HL-60 (cell line): ENCODE measurements around the gene PTS.

Experiments used
- DNase-seq, 2 experiments: peaks; one replicate each; pipeline ENCODE4 v3.0.0-alpha.2; 2010 to 2020; ENCODE audit warnings: low read depth in 1 of 2, low spot score in 1 of 2
- H3K27ac ChIP-seq: fragments of 250-450 bp; sonication (Bioruptor Pico); replicated peaks from 2 replicates; pipeline ENCODE4 v1.5.1; 2020; ENCODE audit warnings: mild to moderate bottlenecking, moderate library complexity
- H3K27me3 ChIP-seq: fragments of 250-450 bp; sonication (Bioruptor Pico); 2 replicates; pipeline ENCODE4 v1.5.1; 2021; ENCODE audit warnings: mild to moderate bottlenecking, moderate library complexity; ENCODE audit not compliant: insufficient read depth, poor library complexity, severe bottlenecking
- H3K4me3 ChIP-seq: replicated peaks from 2 replicates; pipeline ENCODE4 v1.5.1; 2011; ENCODE audit warnings: mild to moderate bottlenecking, control low read depth, low read length; ENCODE audit not compliant: insufficient read depth
- GABPA ChIP-seq: IDR thresholded peaks from 2 replicates; pipeline ENCODE4 v1.6.1; 2012; ENCODE audit warnings: low read depth
- POLR2AphosphoS5 ChIP-seq: IDR thresholded peaks from 2 replicates; pipeline ENCODE4 v1.6.1; 2012; ENCODE audit warnings: low read depth
- REST ChIP-seq: IDR thresholded peaks from 2 replicates; pipeline ENCODE4 v1.6.1; 2012; ENCODE audit warnings: low read depth; ENCODE audit not compliant: insufficient replicate concordance
- SPI1 ChIP-seq: IDR thresholded peaks from 2 replicates; pipeline ENCODE4 v1.6.1; 2012; ENCODE audit warnings: low read depth, mild to moderate bottlenecking, borderline replicate concordance
- TF ChIP-seq, protein P1 (sequence below): IDR thresholded peaks from one replicate; pipeline ENCODE4 v1.5.1; 2011; ENCODE audit warnings: low read length, control low read depth, inconsistent platforms; ENCODE audit not compliant: insufficient read depth

PTS gene

DNA sequence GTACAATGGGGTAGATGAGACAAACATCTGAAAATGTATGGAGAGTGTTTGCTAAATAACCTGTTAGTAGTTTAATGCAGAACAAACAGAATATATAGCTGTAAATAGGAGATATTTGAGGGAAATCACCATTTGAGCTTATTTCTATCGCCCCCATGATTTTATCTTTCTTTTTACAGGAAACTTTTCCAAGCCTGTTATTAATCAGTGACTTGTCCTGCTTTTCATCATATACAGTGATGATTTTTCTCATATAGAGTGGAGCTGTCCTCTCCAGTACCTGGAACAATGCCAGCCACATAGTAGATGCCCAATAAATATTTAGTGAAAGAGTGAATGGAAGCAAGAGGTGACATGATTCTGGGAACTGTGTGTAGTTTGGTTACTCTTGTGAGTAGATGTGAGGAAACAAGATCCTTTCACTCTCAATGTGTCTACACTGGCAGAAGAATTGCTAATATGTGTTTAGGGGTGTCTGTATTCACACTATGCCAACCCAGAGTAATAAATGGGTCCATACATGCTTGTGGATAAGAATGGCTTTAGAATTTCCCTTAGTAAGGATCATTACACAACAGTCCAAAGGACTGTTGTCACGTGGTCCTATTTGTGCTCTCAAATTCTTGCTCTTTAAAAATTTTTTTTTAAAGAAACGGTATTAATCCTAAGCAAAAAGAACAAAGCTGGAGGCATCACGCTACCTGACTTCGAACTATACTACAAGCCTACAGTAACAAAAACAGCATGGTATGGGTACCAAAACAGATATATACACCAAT, 2.3 kb upstream of the PTS start:
- Histone ChIP-seq H3K27me3 (no peaks in the 10 kb centered on the region), H3K27ac (no peak overlapping the region), H3K4me3 (no peak overlapping the region)
- DNase-seq = no peak
- TF ChIP-seq, protein P1, sequence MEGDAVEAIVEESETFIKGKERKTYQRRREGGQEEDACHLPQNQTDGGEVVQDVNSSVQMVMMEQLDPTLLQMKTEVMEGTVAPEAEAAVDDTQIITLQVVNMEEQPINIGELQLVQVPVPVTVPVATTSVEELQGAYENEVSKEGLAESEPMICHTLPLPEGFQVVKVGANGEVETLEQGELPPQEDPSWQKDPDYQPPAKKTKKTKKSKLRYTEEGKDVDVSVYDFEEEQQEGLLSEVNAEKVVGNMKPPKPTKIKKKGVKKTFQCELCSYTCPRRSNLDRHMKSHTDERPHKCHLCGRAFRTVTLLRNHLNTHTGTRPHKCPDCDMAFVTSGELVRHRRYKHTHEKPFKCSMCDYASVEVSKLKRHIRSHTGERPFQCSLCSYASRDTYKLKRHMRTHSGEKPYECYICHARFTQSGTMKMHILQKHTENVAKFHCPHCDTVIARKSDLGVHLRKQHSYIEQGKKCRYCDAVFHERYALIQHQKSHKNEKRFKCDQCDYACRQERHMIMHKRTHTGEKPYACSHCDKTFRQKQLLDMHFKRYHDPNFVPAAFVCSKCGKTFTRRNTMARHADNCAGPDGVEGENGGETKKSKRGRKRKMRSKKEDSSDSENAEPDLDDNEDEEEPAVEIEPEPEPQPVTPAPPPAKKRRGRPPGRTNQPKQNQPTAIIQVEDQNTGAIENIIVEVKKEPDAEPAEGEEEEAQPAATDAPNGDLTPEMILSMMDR = no peak
- no peak for TF ChIP-seq POLR2AphosphoS5
- TF ChIP-seq SPI1 = no peak
- TF ChIP-seq REST = no peak
- no peak for TF ChIP-seq GABPA

DNA sequence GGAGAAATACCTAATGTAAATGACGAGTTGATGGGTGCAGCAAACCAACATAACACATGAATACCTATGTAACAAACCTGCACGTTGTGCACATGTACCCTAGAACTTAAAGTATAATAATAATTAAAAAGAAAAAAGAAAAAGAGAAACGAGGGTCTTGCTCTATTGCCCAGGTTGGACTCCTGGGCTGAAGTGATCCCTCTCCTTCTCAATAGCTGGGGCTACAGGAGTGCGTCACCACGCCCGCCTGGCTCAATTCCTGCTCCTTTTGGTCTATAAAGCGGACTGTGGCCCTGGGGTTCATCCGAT, 521 bp upstream of the PTS start:
- DNase-seq = no peak
- Histone ChIP-seq H3K4me3 (peak overlapping the region; percentile 72), H3K27ac (peak overlapping the region; percentile 93), H3K27me3 (no peaks in the 10 kb centered on the region)
- no peak for TF ChIP-seq POLR2AphosphoS5
- TF ChIP-seq, protein P1 = no peak
- TF ChIP-seq GABPA = no peak
- no peak for TF ChIP-seq SPI1
- no peak for TF ChIP-seq REST

- no peak for TF ChIP-seq REST
- TF ChIP-seq POLR2AphosphoS5 = no peak
- no peak for TF ChIP-seq SPI1
- TF ChIP-seq, protein P1 = no peak
- Histone ChIP-seq H3K27ac (peak overlapping the region; percentile 93), H3K27me3 (no peaks in the 10 kb centered on the region), H3K4me3 (peak overlapping the region; percentile 72)
- DNase-seq = no peak
Measured at GRCh38 chr11:112226831-112227401, 688 bp downstream of the PTS start.
